GM19452 (cell line): ENCODE measurements around the gene ZDHHC20.

Source experiments
- ATAC-seq: cut with Tn5 transposase; IDR thresholded peaks from one replicate; pipeline ENCODE4 v1.9.1; 2021; ENCODE audit not compliant: unreplicated experiment

Gene ZDHHC20

DNA sequence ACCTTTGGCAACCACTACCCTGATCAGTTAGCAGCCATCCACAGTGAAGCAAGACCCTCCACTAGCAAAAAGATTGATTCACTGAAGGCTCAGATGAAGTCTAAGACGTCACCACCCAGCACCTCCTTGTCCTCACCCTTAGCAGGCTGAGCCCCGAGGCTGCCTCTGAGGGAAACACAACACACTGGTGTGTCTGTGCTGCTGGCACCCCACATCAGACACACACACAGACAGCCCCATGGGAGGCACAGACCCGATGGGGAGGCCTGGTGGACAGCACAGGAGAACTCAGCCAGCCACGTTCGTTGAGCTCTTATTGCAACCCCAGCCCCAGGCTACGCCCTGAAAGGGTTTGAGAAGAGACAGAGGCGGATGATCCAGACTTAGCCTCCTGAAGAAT is 94.7 kb downstream of the ZDHHC20 start:
- ATAC-seq, result no peak

DNA sequence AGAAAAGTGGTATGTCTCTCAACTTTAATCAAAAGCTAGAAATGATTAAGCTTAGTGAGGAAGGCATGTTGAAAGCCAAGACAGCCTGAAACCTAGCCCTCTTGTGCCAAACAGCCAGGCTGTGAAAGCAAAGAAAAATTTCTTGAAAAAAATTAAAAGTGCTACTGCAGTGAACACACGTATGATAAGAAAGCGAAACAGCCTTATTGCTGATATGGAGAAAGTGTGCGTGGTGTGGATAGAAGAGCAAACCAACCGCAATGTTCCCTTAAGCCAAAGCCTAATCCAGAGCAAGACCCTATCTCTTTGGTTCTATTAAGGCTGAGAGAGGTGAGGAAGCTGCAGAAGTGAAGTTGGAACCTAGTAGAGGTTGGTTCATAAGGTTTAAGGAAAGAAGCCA is 96.4 kb downstream of the ZDHHC20 start:
- no peak for ATAC-seq

DNA sequence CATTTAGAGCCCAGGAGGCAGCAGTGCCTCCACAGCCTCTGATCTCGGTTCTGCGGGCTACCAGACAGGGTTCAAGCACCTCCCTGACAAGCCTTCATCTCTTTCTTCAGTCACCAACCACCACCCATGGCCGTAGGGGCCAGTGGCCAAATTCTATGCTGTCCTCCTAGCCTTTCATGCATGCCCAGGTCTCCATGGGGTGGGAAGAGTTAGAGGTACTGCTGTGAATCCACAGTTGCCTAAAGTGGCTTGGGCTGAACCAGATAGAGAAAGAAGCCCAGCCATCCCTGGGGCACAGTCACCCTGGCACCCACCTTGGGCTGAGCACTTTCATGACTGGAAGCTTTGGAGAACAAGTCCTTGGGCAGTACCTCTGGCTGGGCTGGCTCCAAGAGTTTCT is 97.4 kb downstream of the ZDHHC20 start:
- ATAC-seq, result no peak

DNA sequence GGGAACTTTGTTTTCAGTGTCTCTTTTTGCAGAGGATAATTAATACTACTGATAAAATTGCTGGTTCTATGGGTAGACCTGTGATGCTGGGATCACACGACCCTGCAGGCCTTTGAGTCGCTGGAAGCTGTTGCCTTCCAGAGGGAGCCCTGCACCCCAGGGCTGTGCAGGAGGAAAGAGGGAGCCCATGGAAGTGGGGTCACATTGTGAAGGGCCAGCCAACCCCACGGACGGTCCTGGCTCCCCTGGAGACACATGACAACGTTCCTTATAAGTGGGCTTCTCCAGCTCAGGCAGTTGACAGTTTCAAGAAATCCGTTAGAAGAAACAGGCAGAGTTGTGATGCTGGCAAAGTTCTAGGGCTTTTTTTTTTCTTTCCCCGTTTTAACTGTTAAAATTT is 98.0 kb downstream of the ZDHHC20 start:
- ATAC-seq, result no peak

DNA sequence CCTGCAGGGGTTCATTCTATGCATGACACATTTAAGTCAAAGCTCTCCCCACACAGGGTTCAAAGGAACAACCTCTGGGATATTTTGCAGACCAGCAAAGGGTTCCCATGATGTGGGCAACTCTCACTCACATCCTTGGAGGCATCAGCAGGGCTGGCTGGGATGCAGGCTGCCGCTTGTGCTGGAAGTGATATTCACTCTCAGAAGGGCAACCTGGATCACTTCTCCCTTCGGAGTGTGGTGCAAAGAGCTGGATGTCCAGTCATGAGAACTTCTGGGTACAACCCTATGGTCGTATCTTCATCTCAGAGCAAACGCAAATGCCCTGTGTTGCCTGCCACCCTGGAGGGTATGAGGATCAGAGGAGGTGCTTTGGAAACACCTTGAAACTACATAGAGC is 98.6 kb downstream of the ZDHHC20 start:
- ATAC-seq, result no peak

DNA sequence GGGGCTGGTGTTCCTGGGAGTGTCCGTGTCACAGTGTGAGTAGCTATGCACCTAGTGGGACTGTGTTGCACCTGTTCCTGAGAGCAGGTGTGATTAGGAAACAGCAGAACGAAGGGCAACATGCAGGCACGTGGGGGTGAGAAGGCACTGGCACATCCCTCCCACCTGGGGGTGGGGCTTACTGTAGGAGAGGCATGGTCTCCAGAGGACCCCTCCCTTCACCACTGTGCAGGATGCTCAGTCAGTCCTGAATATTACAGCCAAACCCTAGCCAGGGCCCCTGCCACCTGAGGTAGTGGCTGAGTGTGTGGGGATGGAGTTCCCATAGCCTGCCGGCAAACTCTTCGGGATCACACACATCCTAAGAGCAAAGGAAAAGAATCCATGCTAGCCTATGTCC is 99.2 kb downstream of the ZDHHC20 start:
- ATAC-seq, result no peak

DNA sequence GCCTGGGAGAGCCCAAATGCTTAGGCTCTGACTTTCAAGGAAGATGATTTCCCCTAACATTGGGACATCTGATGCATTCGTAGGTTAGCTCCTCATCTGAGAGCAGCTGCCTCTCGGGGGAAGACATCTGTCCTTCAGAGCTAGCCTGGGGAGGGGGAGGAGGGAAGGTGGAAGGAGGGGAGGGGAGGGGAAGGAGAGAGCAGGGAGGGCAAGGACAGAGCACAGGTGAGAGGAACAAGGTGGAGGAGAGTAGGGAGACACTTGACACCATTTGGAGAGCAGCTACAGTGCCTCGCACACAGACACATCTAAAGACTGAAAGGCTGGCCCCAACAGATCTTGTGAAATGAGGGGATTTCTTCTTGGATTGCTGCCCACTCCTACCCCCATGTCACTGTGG is 103.8 kb downstream of the ZDHHC20 start:
- no peak for ATAC-seq

DNA sequence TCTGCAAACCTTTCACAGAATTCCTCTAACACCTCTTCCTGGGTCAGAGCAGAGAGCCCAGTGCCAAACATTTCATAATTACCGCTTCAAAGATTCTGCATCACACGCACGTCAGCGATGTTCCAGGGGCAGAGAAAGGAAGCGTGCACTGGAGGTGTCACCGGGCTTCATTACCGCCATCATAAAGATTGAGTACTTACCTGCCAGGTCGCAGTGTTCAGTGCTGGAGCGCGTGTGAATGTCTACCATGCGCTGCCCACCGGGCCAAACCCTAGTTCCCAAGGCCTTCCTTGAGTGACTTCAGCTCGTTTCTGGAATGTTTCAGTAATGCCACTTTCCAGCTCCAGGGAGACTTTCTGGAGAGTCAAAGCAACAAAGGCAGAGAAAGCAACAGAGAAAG is 104.4 kb downstream of the ZDHHC20 start:
- no peak for ATAC-seq

DNA sequence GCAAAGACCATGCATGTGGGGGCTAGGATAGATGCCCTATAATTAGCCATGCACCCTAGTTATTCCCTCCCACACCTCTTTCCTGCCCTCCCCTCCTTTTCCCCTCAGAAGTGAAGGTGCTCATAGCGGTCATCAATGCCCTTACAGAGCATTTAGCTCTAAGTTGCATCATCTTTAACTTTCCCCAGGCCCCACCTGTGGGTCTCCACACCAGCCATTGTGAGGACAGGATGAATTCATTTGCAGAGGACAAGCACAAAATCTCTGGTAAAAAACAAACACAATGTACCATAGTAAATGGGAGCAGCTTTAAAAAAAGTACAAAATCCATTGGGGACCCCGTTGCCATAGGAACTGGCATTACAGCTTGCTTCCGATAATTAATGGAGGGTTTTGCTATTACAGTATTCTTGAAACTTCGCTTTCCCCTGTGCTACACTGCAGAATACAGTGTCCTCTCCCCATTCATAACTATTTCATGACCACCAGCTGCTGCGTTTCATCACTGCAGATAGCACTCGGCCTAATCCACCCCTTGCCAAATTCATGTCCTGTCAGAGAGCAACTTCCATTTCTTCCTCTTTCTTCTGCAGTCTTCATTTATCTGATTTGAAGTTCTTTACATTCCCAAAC is 110.5 kb downstream of the ZDHHC20 start:
- ATAC-seq, result no peak

DNA sequence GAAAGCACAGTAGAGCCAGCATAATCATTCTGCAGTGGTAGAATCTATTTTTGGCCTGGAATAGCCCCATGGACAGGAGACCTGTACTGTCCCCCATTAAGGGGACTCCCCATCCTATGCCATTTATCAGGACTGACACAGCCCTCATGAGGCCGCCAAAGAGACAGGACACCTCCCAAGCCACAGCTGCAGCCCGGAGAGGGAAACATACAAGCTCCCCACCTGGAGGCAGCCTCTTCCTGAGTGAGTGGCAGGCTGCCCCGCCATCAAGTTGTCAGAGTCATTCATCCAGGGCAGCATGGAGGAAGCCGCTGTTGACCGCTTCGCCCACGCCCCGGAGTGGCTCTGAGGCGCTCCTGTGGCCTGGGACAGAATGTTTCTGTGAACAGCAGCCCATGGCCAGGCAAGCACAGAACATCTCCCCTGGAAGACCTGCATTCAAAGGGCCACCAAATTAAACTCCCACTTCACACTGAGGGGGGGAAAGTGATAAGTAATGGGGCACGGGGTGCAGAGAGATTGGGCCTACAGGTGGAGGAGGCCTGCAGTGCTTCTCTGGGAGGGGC is 111.3 kb downstream of the ZDHHC20 start:
- ATAC-seq, result no peak

DNA sequence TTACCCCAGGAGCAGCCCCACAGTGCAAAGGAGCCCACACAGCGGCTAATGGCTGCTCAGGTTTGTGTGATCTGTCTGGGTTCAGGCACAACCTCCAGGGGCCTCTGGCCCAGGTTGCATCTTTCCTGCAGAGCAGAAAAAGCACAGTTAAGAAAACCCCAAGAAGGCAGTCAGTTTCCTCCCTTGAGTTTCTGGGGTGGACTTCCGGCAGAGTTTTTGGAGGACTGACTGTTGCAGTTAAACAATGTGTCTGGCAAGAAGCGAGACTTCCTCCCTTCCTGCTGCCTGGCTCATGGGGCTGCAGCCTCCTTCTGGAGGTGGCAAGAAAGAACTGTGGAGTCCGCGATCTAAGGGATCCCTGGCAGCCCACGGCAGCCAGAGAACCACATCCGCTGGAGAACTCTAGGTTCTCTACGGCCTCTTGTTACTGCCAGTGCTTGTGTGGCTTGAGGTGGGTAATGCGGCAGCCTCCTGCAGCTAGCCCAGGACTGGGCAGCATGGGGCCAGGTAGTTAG is 114.4 kb downstream of the ZDHHC20 start:
- no peak for ATAC-seq

DNA sequence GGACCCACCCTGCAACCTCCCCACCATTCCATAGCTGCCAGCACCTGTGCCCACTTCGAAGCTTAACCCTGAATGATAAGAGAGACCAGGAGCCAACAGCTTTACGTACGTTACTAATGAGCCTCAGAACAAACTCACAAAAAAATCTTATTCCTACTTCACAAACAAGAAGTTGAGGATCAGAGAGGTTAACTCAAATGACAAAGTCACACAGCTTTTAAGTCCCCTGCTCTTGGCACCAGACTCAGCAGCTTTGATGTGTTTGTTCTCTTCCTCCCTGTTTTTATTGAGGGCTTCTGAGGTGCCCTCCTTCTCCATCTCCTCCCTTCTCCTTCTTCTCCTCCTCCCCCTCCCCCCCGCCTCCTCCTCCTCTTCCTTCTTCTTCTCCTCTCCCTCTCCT is 115.4 kb downstream of the ZDHHC20 start:
- ATAC-seq, result no peak

DNA sequence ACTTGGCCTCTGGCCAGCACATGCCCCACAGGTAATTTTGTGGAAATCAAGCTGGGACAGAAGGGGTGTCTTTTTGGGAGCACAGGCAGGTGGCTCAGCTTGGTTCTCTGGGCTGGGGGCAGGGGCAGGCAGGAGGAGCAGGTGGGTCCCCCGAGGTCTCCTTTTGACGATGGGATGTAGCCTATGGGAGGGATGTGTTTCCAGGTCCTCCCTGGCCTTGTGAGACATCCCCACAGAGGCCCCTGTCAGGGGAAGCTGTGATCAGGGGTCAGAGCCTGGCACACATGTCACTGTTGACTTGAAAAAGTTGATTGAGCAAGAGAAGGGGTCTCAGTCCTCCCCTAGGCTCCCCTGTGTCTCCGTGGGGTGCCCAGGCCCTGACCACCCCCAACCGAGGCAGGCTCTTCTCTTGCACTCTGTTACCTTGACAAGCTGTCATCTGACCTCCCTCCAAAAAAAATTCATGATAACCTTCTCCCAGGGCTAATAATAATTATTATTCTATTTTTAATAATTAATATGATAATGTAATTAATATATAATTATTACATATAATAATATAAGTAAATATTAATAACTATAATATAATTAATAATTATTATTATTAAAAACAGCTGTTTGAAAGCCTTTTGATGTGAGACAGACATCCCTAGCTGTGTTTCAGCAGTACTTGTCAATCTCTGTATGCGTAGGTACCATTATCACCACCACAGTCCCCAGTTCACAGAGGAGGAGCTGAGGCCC is 116.2 kb downstream of the ZDHHC20 start:
- ATAC-seq, result no peak

DNA sequence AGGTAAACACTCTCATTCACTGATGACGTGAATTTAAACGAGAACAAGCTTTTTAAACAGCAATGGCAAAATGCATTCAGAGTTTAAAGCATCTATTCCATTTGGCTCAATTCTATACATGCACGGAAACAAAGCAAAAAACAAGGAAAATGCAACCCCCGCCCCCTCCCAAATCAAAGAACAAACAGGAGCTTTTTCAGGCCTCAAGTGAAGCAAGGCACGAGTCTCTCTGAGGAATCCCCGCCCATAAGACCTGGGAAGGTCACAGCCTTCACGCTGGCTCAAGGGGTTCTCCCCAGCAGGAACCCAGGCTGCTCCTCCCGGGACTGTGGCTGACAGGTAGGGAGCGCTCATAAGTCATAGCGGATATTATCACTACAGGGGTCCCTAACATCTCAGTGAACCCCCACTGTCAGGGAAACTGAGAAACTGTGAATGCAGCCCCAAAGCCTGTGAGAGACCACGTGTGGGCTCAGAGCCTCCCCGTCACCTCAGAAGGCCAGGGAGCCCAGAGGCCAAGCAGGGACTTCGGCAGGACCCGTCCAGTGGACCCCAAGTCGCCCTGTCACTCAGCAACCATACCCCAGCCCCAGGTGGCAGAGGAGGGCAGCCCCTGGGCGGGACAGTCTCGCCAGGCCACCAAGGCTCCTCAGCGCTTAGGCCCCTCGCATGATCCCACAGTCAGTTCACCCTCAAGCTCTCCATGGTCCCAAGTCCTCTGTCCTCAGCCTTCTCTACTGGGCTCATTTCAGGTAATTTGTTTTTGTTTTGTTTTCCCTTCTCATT is 117.3 kb downstream of the ZDHHC20 start:
- ATAC-seq, result no peak

DNA sequence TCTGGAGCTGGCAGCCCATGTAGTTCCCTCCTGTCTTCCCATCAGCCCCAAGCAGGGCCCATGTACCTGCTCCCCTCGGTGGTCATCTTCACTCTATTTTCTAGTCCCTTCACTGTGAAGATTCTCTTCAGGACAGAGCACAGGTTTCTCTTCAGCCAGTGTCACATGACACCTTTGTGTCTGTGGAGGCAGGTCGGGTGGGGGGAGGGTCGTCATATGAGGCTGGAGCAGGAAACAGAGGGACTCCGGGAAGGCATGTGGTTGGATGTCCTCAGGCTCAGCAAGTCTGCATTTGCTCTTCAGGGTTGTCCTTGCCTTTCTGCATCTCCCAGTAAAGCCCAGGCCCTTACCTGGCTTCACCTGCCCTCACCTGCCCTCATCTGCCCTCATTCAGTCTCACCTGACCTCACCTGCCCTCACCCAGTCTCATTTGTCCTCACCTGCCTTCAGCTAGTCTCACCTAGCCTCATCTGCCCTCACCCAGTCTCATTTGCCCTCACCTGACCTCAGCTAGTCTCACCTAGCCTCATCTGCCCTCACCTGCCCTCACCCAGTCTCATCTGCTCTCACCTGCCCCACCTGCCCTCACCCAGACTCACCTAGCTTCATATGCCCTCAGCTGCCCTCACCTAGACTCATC is 120.3 kb downstream of the ZDHHC20 start:
- no peak for ATAC-seq

DNA sequence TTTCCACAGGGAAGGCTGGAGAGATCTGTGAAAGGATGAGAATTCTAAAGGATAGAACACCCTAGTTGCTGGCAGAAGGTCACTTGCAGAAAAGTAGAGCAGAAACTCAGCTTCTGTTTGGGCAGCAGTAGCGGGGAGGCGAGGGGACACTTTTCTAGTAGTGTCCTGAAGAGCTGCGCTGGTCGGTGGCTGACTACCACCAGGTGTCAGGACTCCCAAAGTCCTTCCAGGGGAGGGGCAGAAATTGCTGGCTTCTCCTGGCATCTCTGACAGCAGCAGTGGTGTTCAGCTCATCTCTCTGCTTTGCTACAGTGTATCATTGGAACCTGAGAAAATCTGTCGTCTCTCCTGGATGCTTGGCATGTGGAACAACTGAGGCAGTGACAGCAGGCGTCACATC is 120.9 kb downstream of the ZDHHC20 start:
- no peak for ATAC-seq

DNA sequence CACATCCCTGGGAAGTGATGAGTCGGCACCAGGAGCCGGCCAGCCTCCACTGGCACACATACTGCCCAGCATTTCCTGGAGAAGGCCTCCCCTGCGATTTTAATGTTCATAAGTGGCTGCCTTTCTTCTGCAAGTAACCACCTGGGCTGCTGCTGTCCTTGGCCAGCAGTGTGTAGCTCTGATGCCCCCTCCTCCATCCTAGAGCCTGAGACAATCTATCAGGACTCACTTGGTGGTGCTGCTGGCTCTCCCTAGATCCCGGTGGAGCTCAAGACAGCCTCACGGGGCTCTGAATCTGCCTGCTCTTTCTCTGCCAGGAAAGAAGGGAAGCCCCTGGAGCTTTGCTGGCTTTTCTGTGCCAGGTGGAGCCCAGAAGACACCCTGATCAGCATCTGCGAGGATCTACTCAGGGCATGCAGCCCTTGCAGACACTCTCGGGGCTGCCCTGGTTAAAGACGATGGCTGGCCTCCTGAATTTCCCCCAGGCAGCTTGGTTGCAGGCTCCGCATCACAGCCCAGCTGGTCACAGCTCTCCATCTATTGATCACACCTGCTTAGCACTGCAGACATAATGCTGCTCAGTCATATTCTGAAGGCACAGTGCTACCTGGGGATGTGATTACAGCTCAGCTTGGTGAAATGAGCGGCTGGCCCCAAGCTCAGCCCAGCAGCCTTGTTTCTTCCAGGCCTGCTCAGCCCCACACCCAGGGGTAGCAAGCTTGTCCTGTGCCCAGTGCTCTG is 122.3 kb downstream of the ZDHHC20 start:
- no peak for ATAC-seq

DNA sequence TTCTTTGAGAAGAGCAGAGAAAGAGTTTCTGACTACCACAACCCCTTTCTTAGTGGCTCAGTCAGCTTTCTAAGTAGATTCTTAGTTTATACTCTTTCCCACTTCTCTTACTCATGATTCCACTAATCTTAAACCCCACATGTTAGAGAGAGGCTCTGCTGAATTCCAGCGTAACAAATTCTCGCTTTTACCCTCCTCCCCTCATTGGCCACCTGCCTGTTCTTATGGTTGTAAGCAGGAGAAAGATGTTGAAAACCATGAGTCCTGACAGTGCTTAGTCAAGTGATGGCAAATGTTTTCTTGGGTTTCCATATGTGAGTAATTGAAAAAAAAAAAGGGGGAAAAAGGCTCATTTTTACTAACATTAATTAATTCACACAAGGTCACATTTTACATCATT is 125.9 kb downstream of the ZDHHC20 start:
- ATAC-seq, result no peak

DNA sequence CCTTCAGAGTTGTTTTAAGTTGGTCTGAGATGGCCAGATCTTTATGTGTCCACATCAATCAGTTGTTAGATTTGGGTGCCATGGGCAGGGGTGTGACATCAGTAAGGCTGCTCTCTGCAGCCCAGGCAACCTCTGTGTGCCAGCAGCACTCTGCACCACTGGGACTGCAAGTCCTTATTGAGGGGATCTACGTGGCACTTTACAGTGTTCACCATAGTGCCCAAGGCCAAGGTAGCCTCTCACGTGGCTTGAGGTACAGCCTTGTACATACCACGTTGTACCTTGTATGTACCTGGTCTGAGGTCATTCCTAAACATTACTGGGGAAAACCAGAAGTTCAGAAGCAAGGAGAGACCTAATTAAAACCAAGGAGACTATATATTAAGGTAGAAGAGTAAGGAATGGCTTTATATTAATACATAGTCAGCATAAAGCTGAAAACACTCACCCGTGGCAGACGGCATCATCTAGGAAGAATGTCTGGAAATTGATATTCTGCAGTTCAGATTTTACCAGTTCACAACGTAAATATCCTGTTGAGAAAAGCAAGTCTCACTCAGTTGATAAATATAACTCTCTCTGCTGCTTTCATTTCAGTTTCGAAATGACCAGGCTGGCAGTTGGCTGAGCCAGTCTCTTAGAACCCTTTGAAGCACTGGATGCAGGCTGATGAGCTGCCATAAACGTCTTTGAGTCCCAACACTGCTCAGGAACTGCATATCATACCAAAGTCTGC is 128.8 kb downstream of the ZDHHC20 start:
- ATAC-seq, result peak; percentile 81
